ENCODE results near the gene TEX28. TPM values are rescaled to one million over a fixed set of nuclear protein-coding genes. Genes with fewer than 3 reads are reported as not detected.

The TEX28 gene
- total RNA-seq, 1 experiment from 2014 or later: not detected

GRCh38 chrX:154328646-154329045 lies 33.7 kb upstream of the TEX28 start:
- no peaks in the 10 kb centered on the region for H3K9me3 Mint-ChIP-seq (ENCODE audit: low read depth, unreplicated experiment)
- no peak for DNase-seq
- CTCF ChIA-PET: no interaction called here
- no peaks in the 10 kb centered on the region for H3K4me1 Mint-ChIP-seq (ENCODE audit: low read depth, unreplicated experiment)
- H3K27me3 Mint-ChIP-seq (ENCODE audit: unreplicated experiment): peaks cover 68% of the 10 kb centered on the region
- no peak for TF ChIP-seq CTCF (IDR thresholded peaks at IDR 0.05; ENCODE audit: unreplicated experiment)
- H3K4me3 Mint-ChIP-seq (ENCODE audit: low read depth, unreplicated experiment): no peak overlapping the region
- H3K27ac Mint-ChIP-seq (ENCODE audit: unreplicated experiment): no peak overlapping the region
- intact Hi-C loops (cut with micrococcal nuclease; ENCODE audit: unreplicated experiment): no loop called here
- BruUV-seq (replicated peaks): no TSS peak
- H3K36me3 Mint-ChIP-seq (ENCODE audit: insufficient read depth, unreplicated experiment): no peaks in the 10 kb centered on the region

GRCh38 chrX:154327038-154327820 lies 32.3 kb upstream of the TEX28 start:
- Mint-ChIP-seq H3K27ac (ENCODE audit: unreplicated experiment) (no peak overlapping the region), H3K9me3 (ENCODE audit: low read depth, unreplicated experiment) (no peaks in the 10 kb centered on the region), H3K4me3 (ENCODE audit: low read depth, unreplicated experiment) (no peak overlapping the region), H3K4me1 (ENCODE audit: low read depth, unreplicated experiment) (no peaks in the 10 kb centered on the region), H3K27me3 (ENCODE audit: unreplicated experiment) (peaks cover 82% of the 10 kb centered on the region), H3K36me3 (ENCODE audit: insufficient read depth, unreplicated experiment) (no peaks in the 10 kb centered on the region)
- TF ChIP-seq CTCF (IDR thresholded peaks at IDR 0.05; ENCODE audit: unreplicated experiment): no peak
- no peak for DNase-seq
- intact Hi-C loops (cut with micrococcal nuclease; ENCODE audit: unreplicated experiment): no loop called here
- no TSS peak for BruUV-seq (replicated peaks)
- CTCF ChIA-PET: no interaction called here

- no peak overlapping the region for H3K27ac Mint-ChIP-seq (ENCODE audit: unreplicated experiment)
- H3K36me3 Mint-ChIP-seq (ENCODE audit: insufficient read depth, unreplicated experiment): no peaks in the 10 kb centered on the region
- H3K27me3 Mint-ChIP-seq (ENCODE audit: unreplicated experiment): peaks cover 98% of the 10 kb centered on the region
- intact Hi-C loops (cut with micrococcal nuclease; ENCODE audit: unreplicated experiment): no loop called here
- no peak for DNase-seq
- BruUV-seq (replicated peaks): no TSS peak
- TF ChIP-seq CTCF (IDR thresholded peaks at IDR 0.05; ENCODE audit: unreplicated experiment): no peak
- no peak overlapping the region for H3K4me3 Mint-ChIP-seq (ENCODE audit: low read depth, unreplicated experiment)
- no peaks in the 10 kb centered on the region for H3K4me1 Mint-ChIP-seq (ENCODE audit: low read depth, unreplicated experiment)
- CTCF ChIA-PET: no interaction called here
- H3K9me3 Mint-ChIP-seq (ENCODE audit: low read depth, unreplicated experiment): no peaks in the 10 kb centered on the region
These were observed 30.6 kb upstream of the TEX28 start for GRCh38 chrX:154325541-154325940.

- no TSS peak for BruUV-seq (replicated peaks)
- H3K27ac Mint-ChIP-seq (ENCODE audit: unreplicated experiment): no peak overlapping the region
- H3K4me1 Mint-ChIP-seq (ENCODE audit: low read depth, unreplicated experiment): no peaks in the 10 kb centered on the region
- no peaks in the 10 kb centered on the region for H3K9me3 Mint-ChIP-seq (ENCODE audit: low read depth, unreplicated experiment)
- TF ChIP-seq CTCF (IDR thresholded peaks at IDR 0.05; ENCODE audit: unreplicated experiment): no peak
- intact Hi-C loops (cut with micrococcal nuclease; ENCODE audit: unreplicated experiment): no loop called here
- no peak for DNase-seq
- CTCF ChIA-PET: interaction anchor here (0.6 kb wide), 1 partner anchor 154 kb away, joined by 3 read pairs; no protein-coding TSS in a partner anchor
- H3K36me3 Mint-ChIP-seq (ENCODE audit: insufficient read depth, unreplicated experiment): no peaks in the 10 kb centered on the region
- H3K27me3 Mint-ChIP-seq (ENCODE audit: unreplicated experiment): peaks cover 96% of the 10 kb centered on the region
- no peak overlapping the region for H3K4me3 Mint-ChIP-seq (ENCODE audit: low read depth, unreplicated experiment)
These were observed 28.6 kb upstream of the TEX28 start for GRCh38 chrX:154323537-154323936.

Data from Calu3 (cell line).